ENCODE results near the gene ARPC1B. TPM values are rescaled to one million over a fixed set of nuclear protein-coding genes. Genes with fewer than 3 reads are reported as not detected.
"Not testable (repeated sequence)": the region's sequence is repeated elsewhere in the genome, so short reads cannot be mapped to it uniquely, and the experiment has no call there.

ARPC1B gene
- total and polyA plus RNA-seq, 2 of the 4 experiments (the other 2 are of a cell fraction): 351 to 488 TPM

DNA sequence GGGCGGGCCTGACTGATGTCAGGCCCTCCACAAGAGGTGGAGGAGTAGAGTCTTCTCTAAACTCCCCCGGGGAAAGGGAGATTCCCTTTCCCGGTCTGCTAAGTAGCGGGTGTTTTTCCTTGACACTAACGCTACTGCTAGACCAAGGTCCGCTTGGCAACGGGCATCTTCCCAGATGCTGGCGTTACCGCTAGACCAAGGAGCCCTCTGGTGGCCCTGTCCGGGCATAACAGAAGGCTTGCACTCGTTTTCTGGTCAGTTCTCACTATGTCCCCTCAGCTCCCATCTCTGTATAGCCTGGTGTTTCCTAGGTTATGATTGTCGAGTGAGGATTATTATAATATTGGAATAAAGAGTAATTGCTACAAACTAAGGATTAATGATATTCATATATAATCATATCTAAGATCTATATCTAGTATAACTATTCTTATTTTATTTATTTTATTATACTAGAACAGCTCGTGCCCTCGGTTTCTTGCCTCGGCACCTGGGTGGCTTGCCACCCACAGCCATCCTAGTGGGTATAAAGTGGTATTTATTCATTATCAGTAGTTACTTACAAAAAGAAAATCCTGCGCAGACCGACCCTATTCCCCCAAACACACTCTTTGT is 41.1 kb downstream of the ARPC1B start:
- H2AK9ac ChIP-seq (replicated peaks; ENCODE audit: low read depth, low read length, poor library complexity); H3K14ac ChIP-seq (replicated peaks; ENCODE audit: low read depth, low read length); H3K4me2 ChIP-seq (ENCODE audit: low read depth, low read length); H3K27ac ChIP-seq (ENCODE audit: insufficient read depth, low read length); H2BK20ac ChIP-seq (ENCODE audit: low read depth, low read length); H3K9me3 ChIP-seq (ENCODE audit: control insufficient read depth, insufficient read depth, low read length); H4K91ac ChIP-seq (ENCODE audit: insufficient read depth, low read depth, low read length); intact Hi-C loops (cut with micrococcal nuclease); H4K5ac ChIP-seq (ENCODE audit: low read depth, low read length); H3K4ac ChIP-seq (ENCODE audit: low read depth, low read length); H3K9ac ChIP-seq (ENCODE audit: low read depth, low read length); BruUV-seq (replicated peaks); H3K4me1 ChIP-seq (ENCODE audit: control insufficient read depth, insufficient read depth, low read length); H2AK5ac ChIP-seq (ENCODE audit: low read depth, low read length); dilution Hi-C loops (cut with HindIII; ENCODE audit: low sequenced_read_pairs, unreplicated experiment); H3K4me3 ChIP-seq (ENCODE audit: insufficient read depth, low read depth, low read length); H3K56ac ChIP-seq (ENCODE audit: extremely low read depth, insufficient read depth, low read length); H3K27me3 ChIP-seq (ENCODE audit: control insufficient read depth, insufficient read depth, low read length); H3K23ac ChIP-seq (ENCODE audit: low read depth, low read length); H3K9me1 ChIP-seq (ENCODE audit: insufficient read depth, low read length); POLR2A ChIA-PET (ENCODE audit: unreplicated experiment); H2BK5ac ChIP-seq (ENCODE audit: low read depth, low read length, poor library complexity, severe bottlenecking); H2BK120ac ChIP-seq (ENCODE audit: low read depth, low read length); H4K8ac ChIP-seq (ENCODE audit: low read depth in 2 of 2, low read length in 2 of 2); H3K18ac ChIP-seq (ENCODE audit: low read depth, low read length); H2AFZ ChIP-seq (replicated peaks; ENCODE audit: low read length, poor library complexity); H2BK15ac ChIP-seq (ENCODE audit: low read depth, low read length); in situ Hi-C loops (cut with MboI; ENCODE audit: low sequenced_read_pairs): not testable (repeated sequence)
- CTCF ChIA-PET: interaction anchor here (1.1 kb wide), 1 partner anchor 8 kb away, joined by 5 read pairs; no protein-coding TSS in a partner anchor
- H4K20me1 ChIP-seq (ENCODE audit: insufficient read depth, low read length): peaks cover 24% of the 10 kb centered on the region
- ATAC-seq (ENCODE audit: low read depth) (peak; percentile 42; the same call in 1 of the 2 replicates), DNase-seq (peak; percentile 69)
- TF ChIP-seq, protein P1, sequence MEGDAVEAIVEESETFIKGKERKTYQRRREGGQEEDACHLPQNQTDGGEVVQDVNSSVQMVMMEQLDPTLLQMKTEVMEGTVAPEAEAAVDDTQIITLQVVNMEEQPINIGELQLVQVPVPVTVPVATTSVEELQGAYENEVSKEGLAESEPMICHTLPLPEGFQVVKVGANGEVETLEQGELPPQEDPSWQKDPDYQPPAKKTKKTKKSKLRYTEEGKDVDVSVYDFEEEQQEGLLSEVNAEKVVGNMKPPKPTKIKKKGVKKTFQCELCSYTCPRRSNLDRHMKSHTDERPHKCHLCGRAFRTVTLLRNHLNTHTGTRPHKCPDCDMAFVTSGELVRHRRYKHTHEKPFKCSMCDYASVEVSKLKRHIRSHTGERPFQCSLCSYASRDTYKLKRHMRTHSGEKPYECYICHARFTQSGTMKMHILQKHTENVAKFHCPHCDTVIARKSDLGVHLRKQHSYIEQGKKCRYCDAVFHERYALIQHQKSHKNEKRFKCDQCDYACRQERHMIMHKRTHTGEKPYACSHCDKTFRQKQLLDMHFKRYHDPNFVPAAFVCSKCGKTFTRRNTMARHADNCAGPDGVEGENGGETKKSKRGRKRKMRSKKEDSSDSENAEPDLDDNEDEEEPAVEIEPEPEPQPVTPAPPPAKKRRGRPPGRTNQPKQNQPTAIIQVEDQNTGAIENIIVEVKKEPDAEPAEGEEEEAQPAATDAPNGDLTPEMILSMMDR (conservative IDR thresholded peaks at IDR 0.05; ENCODE audit: low read depth, low read length): peak; percentile 53
- TF ChIP-seq SMC3 (IDR thresholded peaks at IDR 0.05; ENCODE audit: low read depth, low read length): peak; percentile 48
- TF ChIP-seq RAD21 (IDR thresholded peaks at IDR 0.05; ENCODE audit: low read length): peak; percentile 56
- peaks cover 24 to 29% of the 10 kb centered on the region in 2 experiments; a peak in 3 of 4 replicates for H3K79me1 ChIP-seq (ENCODE audit: low read depth in 1 of 2, low read length in 2 of 2)
- WGBS, 2 experiments (ENCODE audit: extremely low coverage in 2 of 2, insufficient read length in 1 of 2): no CpG with 5 or more reads among the region's 17 CpGs
- peaks cover 72% of the 10 kb centered on the region for H3K36me3 ChIP-seq (ENCODE audit: control insufficient read depth, insufficient read depth, low read length)
